Spleen (tissue), 7 donors: ENCODE data around the gene TBC1D9.

Experiments
- CTCF ChIP-seq, 11 experiments: fragments of 200-600 bp in 7 of 11; fragments of 450-650 bp in 4 of 11; sonication (generic) in 4 of 11; IDR thresholded peaks in 8 of 11; conservative IDR thresholded peaks in 3 of 11; 1 replicate in 7 of 11; 2 replicates in 4 of 11; pipeline versions ENCODE4 v1.4.0 to v1.8.0; 2016 to 2021; ENCODE audit warnings: antibody characterized with exemption in 11 of 11, inconsistent platforms in 4 of 11, mild to moderate bottlenecking in 1 of 11
- POLR2A ChIP-seq, 3 donors: fragments of 450-650 bp; IDR thresholded peaks; one replicate each; pipeline ENCODE4 v1.5.1; 2017; ENCODE audit warnings: antibody characterized with exemption in 3 of 3, mild to moderate bottlenecking in 1 of 3
- donor health status: DM: no; HTN: no; CAD: no; lungs with moderate emphysema.
- donor health status: DM: no; HTN: no; CAD: no.
- donor health status: DM: no; HTN: no; CAD: no.

- TF ChIP-seq CTCF (IDR thresholded peaks at IDR 0.05 in 8 of 11, conservative IDR thresholded peaks at IDR 0.05 in 3 of 11): no peak
- no peak for TF ChIP-seq POLR2A (IDR thresholded peaks at IDR 0.05)
These were observed 1.0 kb downstream of the TBC1D9 start for GRCh38 chr4:140754918-140755773.
